GM12873 (cell line): ENCODE measurements around the gene CAMTA2.

Experiments
- TF ChIP-seq, protein P1 (sequence below): IDR thresholded peaks from 2 replicates; pipeline ENCODE4 v1.5.1; 2012; ENCODE audit warnings: low read depth, mild to moderate bottlenecking, moderate library complexity, low read length, control low read depth; ENCODE audit not compliant: insufficient read depth; ENCODE audit errors: missing control alignments

Gene CAMTA2

DNA sequence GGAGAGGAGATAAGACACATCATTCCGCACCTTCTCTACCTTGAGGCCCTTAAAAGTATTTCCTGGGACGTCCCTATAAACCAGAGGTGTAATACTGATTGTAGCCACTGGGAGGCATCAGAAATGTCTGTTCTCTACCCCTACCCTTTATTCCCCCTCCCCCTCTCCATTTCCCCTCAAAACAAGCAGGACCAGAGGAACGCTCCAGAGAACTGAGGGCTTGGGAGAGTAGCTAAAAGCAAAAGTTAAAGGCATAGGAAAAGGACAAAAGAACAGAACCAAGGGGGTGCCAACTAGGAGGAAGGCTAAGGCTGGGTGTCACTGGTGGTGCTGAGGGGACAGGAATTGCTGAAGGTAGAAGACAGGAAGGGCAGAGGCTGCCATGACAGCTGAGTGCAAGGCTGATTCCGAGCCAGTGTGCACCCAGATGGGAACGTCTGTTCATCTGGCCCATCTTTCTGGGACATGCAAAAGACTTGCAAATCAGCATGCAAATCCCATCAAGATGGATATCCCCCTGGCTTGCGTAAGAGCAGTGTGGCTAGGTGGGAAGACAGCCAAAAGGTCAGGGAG lies 6.7 kb downstream of the CAMTA2 start:
- TF ChIP-seq, protein P1, sequence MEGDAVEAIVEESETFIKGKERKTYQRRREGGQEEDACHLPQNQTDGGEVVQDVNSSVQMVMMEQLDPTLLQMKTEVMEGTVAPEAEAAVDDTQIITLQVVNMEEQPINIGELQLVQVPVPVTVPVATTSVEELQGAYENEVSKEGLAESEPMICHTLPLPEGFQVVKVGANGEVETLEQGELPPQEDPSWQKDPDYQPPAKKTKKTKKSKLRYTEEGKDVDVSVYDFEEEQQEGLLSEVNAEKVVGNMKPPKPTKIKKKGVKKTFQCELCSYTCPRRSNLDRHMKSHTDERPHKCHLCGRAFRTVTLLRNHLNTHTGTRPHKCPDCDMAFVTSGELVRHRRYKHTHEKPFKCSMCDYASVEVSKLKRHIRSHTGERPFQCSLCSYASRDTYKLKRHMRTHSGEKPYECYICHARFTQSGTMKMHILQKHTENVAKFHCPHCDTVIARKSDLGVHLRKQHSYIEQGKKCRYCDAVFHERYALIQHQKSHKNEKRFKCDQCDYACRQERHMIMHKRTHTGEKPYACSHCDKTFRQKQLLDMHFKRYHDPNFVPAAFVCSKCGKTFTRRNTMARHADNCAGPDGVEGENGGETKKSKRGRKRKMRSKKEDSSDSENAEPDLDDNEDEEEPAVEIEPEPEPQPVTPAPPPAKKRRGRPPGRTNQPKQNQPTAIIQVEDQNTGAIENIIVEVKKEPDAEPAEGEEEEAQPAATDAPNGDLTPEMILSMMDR = peak; percentile 80

- TF ChIP-seq, protein P1 = no peak
Measured at GRCh38 chr17:4978726-4979125, 8.7 kb downstream of the CAMTA2 start.

DNA sequence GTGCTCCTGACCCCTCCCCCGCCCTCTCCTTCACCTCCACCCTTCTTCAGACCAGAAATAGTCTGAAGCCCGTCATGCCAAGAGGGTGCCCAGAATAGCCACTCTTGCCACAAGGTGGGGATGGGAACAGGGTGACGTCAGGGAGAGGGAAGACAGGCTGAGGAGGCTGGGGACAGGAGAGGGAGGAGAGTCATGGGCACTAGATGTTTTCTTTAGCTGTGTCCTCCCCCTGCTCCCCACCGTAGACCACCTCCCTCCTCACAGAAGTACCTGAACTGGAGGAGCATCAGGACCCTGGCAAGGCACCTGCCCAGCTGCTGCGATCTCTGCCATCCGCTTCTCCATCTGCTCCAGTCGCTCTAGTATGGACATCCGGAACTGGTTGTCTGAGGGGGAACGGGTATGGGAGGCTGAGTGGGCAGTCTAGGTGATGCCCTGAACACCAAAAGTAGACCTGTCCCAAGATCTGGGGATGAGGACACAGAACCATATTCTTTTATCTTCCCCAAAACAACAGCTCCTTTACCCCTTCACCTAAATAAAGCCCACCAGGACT lies 13.3 kb downstream of the CAMTA2 start:
- TF ChIP-seq, protein P1 = no peak

DNA sequence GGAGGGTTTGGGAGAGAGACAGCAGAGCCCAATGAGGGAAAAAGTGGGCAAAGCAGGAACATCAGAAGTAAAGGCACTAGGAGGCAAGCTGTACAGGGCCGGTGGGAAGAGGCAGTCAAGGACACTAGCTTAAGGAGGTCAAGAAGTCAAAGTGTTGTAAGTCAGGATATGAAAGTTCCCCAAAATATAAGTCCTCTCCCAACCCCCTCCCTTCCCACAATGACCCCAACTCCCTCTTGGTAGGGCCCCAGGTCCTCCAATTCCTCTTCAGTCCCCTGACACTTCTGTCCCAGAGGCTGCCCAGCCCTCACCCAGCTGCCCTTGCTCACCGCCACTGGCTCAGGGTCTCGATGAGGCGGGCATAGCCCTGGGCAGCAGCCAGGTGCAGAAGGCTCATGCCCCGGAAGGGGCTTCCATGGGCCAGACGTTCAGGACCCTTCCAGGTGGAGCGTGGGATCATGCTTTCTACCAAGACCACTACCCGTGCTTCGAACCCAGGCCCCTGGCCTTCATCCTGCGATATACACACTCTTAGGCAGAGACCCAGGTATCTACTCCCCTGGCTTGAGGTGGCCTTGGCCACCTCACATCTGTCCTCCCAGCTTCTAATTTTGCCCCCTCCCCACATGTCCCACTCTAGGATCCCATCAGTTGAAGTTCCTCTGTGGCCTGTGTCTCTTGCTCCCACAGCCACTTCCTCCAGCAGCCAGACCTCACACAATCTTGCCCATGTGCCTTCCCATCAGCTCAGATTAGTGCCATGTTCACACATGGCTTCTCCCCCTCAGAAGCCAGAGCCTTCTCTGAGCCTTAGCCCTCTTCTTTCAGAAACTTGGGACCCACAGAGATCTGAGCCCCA lies 14.0 kb downstream of the CAMTA2 start:
- TF ChIP-seq, protein P1 = no peak

- TF ChIP-seq, protein P1 = no peak
Measured at GRCh38 chr17:4972752-4973151, 14.7 kb downstream of the CAMTA2 start.

DNA sequence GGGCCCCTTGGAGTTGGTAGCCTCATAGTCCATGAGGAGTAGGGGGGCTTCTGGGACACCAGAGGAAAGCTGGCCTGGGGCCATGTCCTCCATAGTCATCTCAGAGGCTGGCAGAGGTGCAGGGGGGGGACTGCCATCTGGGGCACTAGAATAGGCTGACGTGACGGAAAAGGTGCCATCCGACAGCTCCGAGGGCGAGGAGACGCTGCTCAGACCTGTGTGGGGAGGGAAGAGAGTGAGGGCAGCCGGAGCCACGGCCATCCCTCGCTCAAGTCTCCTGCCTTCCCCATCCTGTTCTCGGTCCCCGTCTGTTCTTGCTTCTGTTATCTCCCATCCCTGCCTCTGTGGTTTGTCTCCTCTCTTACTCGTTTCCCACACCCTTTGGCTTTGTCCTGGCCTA lies 15.2 kb downstream of the CAMTA2 start:
- TF ChIP-seq, protein P1 = no peak

- TF ChIP-seq, protein P1 = no peak
Measured at GRCh38 chr17:4971826-4972225, 15.6 kb downstream of the CAMTA2 start.
